K562 treated with DMSO at 1 percent for 24 hours (cell line): ENCODE results near the gene CNDP1. TPM values are rescaled to one million over a fixed set of nuclear protein-coding genes. Genes with fewer than 3 reads are reported as not detected.

ENCODE experiments used
- total RNA-seq: library from RNA; unstranded; fragments of 300-600 nt; gene quantifications from 2 replicates; pipeline ENCODE4 v1.2.3, GENCODE V29; 2022; ENCODE audit warnings: low read depth; ENCODE audit not compliant: insufficient read depth

The CNDP1 gene
- not detected in 2 replicates for total RNA-seq

GRCh38 chr18:74534150-74534969, at the start of gene CNDP1:
Gene CNDP1, plus strand, starts transcription at chr18:74534500. Its CDS starts 168 bp downstream, at chr18:74534668.

GRCh38 chr18:74495581-74496507, 38.5 kb upstream of the CNDP1 start, which contains the start of gene CNDP2:
Gene CNDP2, plus strand, starts transcription at chr18:74496363. Its CDS starts 3,611 bp downstream, at chr18:74499974.

GRCh38 chr18:74597662-74598349, 63.5 kb downstream of the CNDP1 start, which contains the start of gene ZNF407:
Gene ZNF407, plus strand, starts transcription at chr18:74597870. Its CDS starts 33,150 bp downstream, at chr18:74631020.

Other genes starting within 250 kb of the CNDP1 start
- gene CYB5A, start 242.5 kb upstream of the CNDP1 start, total RNA-seq: 14.3 and 14.4 TPM in 2 replicates
- gene C18orf63, start 218.7 kb upstream of the CNDP1 start, total RNA-seq: not detected in 2 replicates
- gene DIPK1C, start 77.2 kb upstream of the CNDP1 start, total RNA-seq: 1.5 and 1.7 TPM in 2 replicates
- 74.6 and 75.2 TPM in 2 replicates for gene CNDP2, start 38.1 kb upstream of the CNDP1 start, total RNA-seq
- 2.1 and 2.3 TPM in 2 replicates for gene ZNF407, start 63.4 kb downstream of the CNDP1 start, total RNA-seq